PC-3 (cell line): ENCODE measurements around the gene MSL1. TPM values are rescaled to one million over a fixed set of nuclear protein-coding genes. Genes with fewer than 3 reads are reported as not detected.

ENCODE experiments used
- ATAC-seq: fragments of 200-7000 bp; cut with Tn5 transposase; 2 replicates; pipeline ENCODE4 v1.9.1; 2020; ENCODE audit warnings: mild to moderate bottlenecking, moderate library complexity
- BruUV-seq: library from RNA; stranded (reverse); fragments of 400-500 nt; replicated peaks from 2 replicates; lab custom pipeline; 2021; lab: Mats Ljungman, UMichigan
- CTCF ChIA-PET: fragments of 300-600 bp; sonication (Branson Sonifier 250); formaldehyde crosslinking; loops from one replicate; lab custom pipeline; 2022; ENCODE audit warnings: antibody characterized with exemption; lab: Charles Lee
- POLR2A ChIA-PET: fragments of 300-600 bp; sonication (Branson Sonifier 250); formaldehyde crosslinking; loops from one replicate; lab custom pipeline; 2022; ENCODE audit warnings: antibody characterized with exemption; ENCODE audit not compliant: unreplicated experiment; lab: Charles Lee
- DNase-seq: peaks from one replicate; pipeline ENCODE4 v3.0.0-alpha.2; 2015
- H2AFZ ChIP-seq: fragments of 300-600 bp; sonication (generic); 2 replicates; pipeline ENCODE4 v1.6.0; 2016; ENCODE audit warnings: antibody characterized with exemption, low read length
- H3F3A ChIP-seq: fragments of 300-600 bp; sonication (generic); one replicate; pipeline ENCODE4 v1.6.0; 2017; ENCODE audit warnings: antibody characterized with exemption, low read length, control low read depth, mild to moderate bottlenecking; ENCODE audit not compliant: unreplicated experiment
- H3K27ac ChIP-seq: fragments of 300-600 bp; sonication (generic); 2 replicates; pipeline ENCODE4 v1.5.1; 2016; ENCODE audit warnings: mild to moderate bottlenecking, low read length
- H3K27me3 ChIP-seq: fragments of 300-600 bp; sonication (generic); 2 replicates; pipeline ENCODE4 v1.6.1; 2016; ENCODE audit warnings: low read length, mixed read lengths
- H3K36me3 ChIP-seq: fragments of 300-600 bp; sonication (generic); 2 replicates; pipeline ENCODE4 v1.6.1; 2016; ENCODE audit warnings: low read depth, mixed run types, low read length, mixed read lengths
- H3K4me1 ChIP-seq: fragments of 300-600 bp; sonication (generic); 2 replicates; pipeline ENCODE4 v1.5.1; 2016; ENCODE audit warnings: low read length; ENCODE audit not compliant: insufficient read depth
- H3K4me2 ChIP-seq: fragments of 300-600 bp; sonication (generic); 2 replicates; pipeline ENCODE4 v1.6.0; 2016; ENCODE audit warnings: low read length
- H3K4me3 ChIP-seq: fragments of 300-600 bp; sonication (generic); 2 replicates; pipeline ENCODE4 v1.5.1; 2016; ENCODE audit warnings: mild to moderate bottlenecking, low read length, mixed read lengths
- H3K79me2 ChIP-seq: fragments of 300-600 bp; sonication (generic); 2 replicates; pipeline ENCODE4 v1.6.1; 2017; ENCODE audit warnings: low read length, mixed read lengths
- H3K9ac ChIP-seq: fragments of 300-600 bp; sonication (generic); 2 replicates; pipeline ENCODE4 v1.6.0; 2016; ENCODE audit warnings: mild to moderate bottlenecking, low read length
- H3K9me2 ChIP-seq: fragments of 300-600 bp; sonication (generic); replicated peaks from 2 replicates; pipeline ENCODE4 v1.6.1; 2016; ENCODE audit warnings: mixed run types, low read length, mixed read lengths
- H3K9me3 ChIP-seq: fragments of 300-600 bp; sonication (generic); 2 replicates; pipeline ENCODE4 v1.6.1; 2016; ENCODE audit warnings: low read length, mixed read lengths
- H4K20me1 ChIP-seq: fragments of 300-600 bp; sonication (generic); 2 replicates; pipeline ENCODE4 v1.6.1; 2016; ENCODE audit warnings: low read length, mixed read lengths
- CTCF ChIP-seq: fragments of 300-600 bp; sonication (generic); conservative IDR thresholded peaks from 2 replicates; pipeline ENCODE4 v1.5.1; 2017; ENCODE audit warnings: antibody characterized with exemption, low read depth, mild to moderate bottlenecking, low read length
- EZH2 ChIP-seq: fragments of 300-600 bp; sonication (generic); IDR thresholded peaks from one replicate; pipeline ENCODE4 v1.6.1; 2017; ENCODE audit warnings: antibody characterized with exemption, mild to moderate bottlenecking, low read length; ENCODE audit not compliant: unreplicated experiment
- EZH2phosphoT487 ChIP-seq: fragments of 300-600 bp; sonication (generic); IDR thresholded peaks from 2 replicates; pipeline ENCODE4 v1.6.1; 2018; ENCODE audit warnings: mild to moderate bottlenecking, antibody characterized with exemption, low read length, borderline replicate concordance
- intact Hi-C: fragments of 100-400 bp; cut with micrococcal nuclease; formaldehyde crosslinking; loops from 2 replicates; pipeline ENCODE4 v1.9.0; 2023
- total RNA-seq: library from RNA; depleted of rRNA; stranded (reverse); fragments of >200 nt; gene quantifications from 2 replicates; pipeline ENCODE4 v1.2.3, GENCODE V29; 2014

Gene MSL1
- total RNA-seq, 1 experiment from 2014 or later = 22.2 TPM

GRCh38 chr17:40074871-40075200, 46.9 kb upstream of the MSL1 start:
- H3K9ac ChIP-seq = no peak overlapping the region
- no peaks in the 10 kb centered on the region for H3K9me3 ChIP-seq
- no peak overlapping the region for H3K4me3 ChIP-seq
- ATAC-seq (no peak), DNase-seq (no peak)
- no TSS peak for BruUV-seq
- H3F3A ChIP-seq = no peaks in the 10 kb centered on the region
- H3K4me2 ChIP-seq = no peak overlapping the region
- peaks cover 14% of the 10 kb centered on the region for H3K4me1 ChIP-seq
- H3K79me2 ChIP-seq = no peaks in the 10 kb centered on the region
- H3K9me2 ChIP-seq = no peaks in the 10 kb centered on the region
- intact Hi-C loops = no loop called here
- POLR2A ChIA-PET = no interaction called here
- H4K20me1 ChIP-seq = no peaks in the 10 kb centered on the region
- H3K27ac ChIP-seq = no peak overlapping the region
- CTCF ChIA-PET = interaction anchor here (0.7 to 1.3 kb wide), 5 partner anchors 12 to 94 kb away, joined by 3 to 6 read pairs (median 3); partner anchors contain the start of gene THRA
- TF ChIP-seq EZH2 (no peak), CTCF (no peak), EZH2phosphoT487 (no peak)
- no peak overlapping the region for H2AFZ ChIP-seq
- no peaks in the 10 kb centered on the region for H3K36me3 ChIP-seq
- H3K27me3 ChIP-seq = no peaks in the 10 kb centered on the region

- BruUV-seq = no TSS peak
- H3K27me3 ChIP-seq = no peaks in the 10 kb centered on the region
- H3F3A ChIP-seq = no peaks in the 10 kb centered on the region
- ChIA-PET CTCF (interaction anchor here (0.9 to 1.3 kb wide), 4 partner anchors 12 to 93 kb away, joined by 3 to 6 read pairs (median 3); partner anchors contain the start of gene THRA), POLR2A (interaction anchor here (0.6 kb wide), 1 partner anchor 21 kb away, joined by 5 read pairs; the partner anchor contains the start of gene MED24)
- H3K9me3 ChIP-seq = no peaks in the 10 kb centered on the region
- TF ChIP-seq EZH2 (no peak), EZH2phosphoT487 (no peak), CTCF (peak; percentile 81)
- H3K4me3 ChIP-seq = no peak overlapping the region
- no peaks in the 10 kb centered on the region for H3K79me2 ChIP-seq
- no peak overlapping the region for H3K9ac ChIP-seq
- intact Hi-C loops = no loop called here
- no peak overlapping the region for H3K27ac ChIP-seq
- H3K4me1 ChIP-seq = peaks cover 9% of the 10 kb centered on the region
- H2AFZ ChIP-seq = no peak overlapping the region
- H3K4me2 ChIP-seq = no peak overlapping the region
- ATAC-seq = peak; percentile 65
- H3K36me3 ChIP-seq = no peaks in the 10 kb centered on the region
- no peaks in the 10 kb centered on the region for H4K20me1 ChIP-seq
- no peaks in the 10 kb centered on the region for H3K9me2 ChIP-seq
- DNase-seq = peak; percentile 63
Observed at GRCh38 chr17:40075201-40075941, 46.4 kb upstream of the MSL1 start.

GRCh38 chr17:40075942-40076498, 45.8 kb upstream of the MSL1 start:
- TF ChIP-seq EZH2phosphoT487 = no peak
- no peak for TF ChIP-seq EZH2
- no peak for TF ChIP-seq CTCF
- Histone ChIP-seq H3K27me3 (no peaks in the 10 kb centered on the region), H3K79me2 (no peaks in the 10 kb centered on the region), H3K4me1 (peaks cover 9% of the 10 kb centered on the region), H3K27ac (no peak overlapping the region), H3K9me2 (no peaks in the 10 kb centered on the region), H2AFZ (no peak overlapping the region), H3F3A (no peaks in the 10 kb centered on the region), H4K20me1 (no peaks in the 10 kb centered on the region), H3K36me3 (no peaks in the 10 kb centered on the region), H3K9me3 (no peaks in the 10 kb centered on the region), H3K9ac (no peak overlapping the region), H3K4me2 (no peak overlapping the region), H3K4me3 (no peak overlapping the region)
- ATAC-seq (no peak), DNase-seq (no peak)
- intact Hi-C loops = no loop called here
- BruUV-seq = no TSS peak
- ChIA-PET POLR2A (no interaction called here), CTCF (interaction anchor here (1.3 kb wide), 3 partner anchors 23 to 92 kb away, joined by 3 to 6 read pairs (median 3); no protein-coding TSS in a partner anchor)
